HG03469 (cell line): ENCODE measurements around the gene PDE11A.

Experiments
- ATAC-seq: cut with Tn5 transposase; IDR thresholded peaks from one replicate; pipeline ENCODE4 v1.9.1; 2021; ENCODE audit warnings: mild to moderate bottlenecking, moderate library complexity, moderate number of reproducible peaks; ENCODE audit not compliant: unreplicated experiment

The PDE11A gene

DNA sequence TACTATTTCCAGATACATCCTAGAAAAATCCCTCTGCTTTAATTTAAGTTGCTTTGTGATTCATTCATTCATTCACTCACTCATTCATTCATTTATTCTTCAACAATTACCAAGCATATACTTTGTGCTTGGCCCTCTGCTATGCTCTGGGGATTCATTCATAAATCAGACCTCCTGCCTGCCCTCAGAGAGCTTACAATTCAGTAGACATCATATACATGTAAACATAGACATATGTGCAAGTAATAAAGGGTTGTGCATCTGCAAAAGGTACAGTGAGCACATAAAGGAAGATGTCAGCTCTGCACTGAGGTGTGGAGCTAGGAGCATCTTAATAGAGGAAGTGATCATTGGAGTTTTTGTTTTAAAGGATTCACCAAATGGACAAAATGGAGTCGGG lies 490.6 kb downstream of the PDE11A start:
- no peak for ATAC-seq

DNA sequence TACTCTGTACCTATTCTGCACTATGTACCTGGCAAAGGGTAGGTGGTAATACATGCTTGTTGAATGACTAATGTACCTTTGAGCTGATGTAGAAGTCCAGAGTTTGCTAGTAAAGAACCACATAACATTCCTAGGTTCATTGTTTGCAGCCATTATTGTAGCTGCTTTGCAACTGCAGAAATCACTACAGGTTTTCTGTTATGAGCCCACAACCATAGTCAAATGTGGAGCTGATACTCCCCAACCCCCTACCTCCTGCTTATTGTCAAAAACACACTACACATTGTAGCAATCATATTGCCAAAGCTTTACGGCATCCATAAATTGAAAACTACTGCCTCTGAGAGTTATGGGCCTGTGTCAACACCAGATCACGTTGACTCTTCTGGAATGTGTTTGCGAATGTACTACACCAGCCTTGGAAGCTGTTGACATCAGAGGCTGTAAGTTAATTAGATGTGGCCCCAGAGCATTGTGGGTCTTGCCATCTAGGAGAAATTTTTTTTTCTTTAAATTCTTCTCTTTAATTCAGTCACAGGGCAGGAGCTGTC lies 493.0 kb downstream of the PDE11A start:
- ATAC-seq = no peak

DNA sequence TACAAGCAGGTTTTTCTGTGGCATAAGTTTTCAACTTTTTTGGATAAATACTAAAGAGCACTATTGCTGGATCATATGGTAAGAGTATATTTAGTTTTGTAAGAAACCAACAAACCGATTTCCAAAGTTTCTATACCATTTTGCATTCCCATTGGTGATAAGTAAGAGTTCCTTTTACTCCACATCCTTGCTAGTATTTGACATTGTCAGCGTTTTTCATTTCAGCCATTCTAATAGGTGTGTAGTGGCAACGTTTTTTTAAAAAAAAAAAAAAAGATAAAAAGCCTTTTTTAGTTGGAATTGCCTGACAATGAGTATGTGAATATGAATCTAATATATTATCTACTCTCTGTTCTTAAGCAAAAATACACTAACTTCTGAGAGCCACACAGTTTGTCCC lies 494.1 kb downstream of the PDE11A start:
- no peak for ATAC-seq

DNA sequence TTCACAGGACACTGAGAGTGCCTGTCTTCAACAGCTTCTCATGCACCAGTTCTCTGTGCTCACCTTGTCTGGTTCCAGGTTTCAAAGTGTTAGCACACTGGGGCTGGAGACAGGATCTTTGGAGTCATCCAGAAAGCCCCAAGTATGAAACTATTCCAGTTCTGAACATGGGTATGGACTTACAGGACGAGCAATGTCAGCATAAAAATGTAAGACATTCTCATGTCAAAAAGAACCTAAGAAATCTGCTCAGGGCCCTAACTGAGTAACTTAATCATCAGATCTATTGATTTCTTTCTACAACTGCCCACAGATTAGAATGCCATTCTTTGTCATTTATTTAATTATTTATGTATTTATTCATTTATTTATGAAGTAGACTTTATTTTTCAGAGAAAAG lies 495.5 kb downstream of the PDE11A start:
- ATAC-seq = no peak

DNA sequence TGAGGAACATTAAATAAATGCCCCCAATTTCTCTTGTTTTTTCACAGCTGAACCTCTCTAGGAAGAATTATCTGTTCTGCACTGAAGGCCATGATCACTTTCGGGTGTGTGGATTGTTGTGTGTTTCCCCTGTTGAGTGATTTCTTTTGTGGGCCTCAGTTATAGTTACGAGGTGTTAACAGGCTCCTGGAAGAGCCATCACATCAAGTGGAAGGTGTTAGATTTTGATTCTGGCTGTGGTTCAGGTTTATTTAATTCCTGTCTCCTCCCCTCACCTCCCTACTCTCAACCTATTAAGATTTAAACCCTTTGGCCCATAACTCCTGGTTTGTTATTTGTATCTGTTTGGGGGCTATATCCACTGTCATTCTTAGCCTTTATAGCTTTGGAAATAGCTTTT lies 497.2 kb downstream of the PDE11A start:
- ATAC-seq = no peak

DNA sequence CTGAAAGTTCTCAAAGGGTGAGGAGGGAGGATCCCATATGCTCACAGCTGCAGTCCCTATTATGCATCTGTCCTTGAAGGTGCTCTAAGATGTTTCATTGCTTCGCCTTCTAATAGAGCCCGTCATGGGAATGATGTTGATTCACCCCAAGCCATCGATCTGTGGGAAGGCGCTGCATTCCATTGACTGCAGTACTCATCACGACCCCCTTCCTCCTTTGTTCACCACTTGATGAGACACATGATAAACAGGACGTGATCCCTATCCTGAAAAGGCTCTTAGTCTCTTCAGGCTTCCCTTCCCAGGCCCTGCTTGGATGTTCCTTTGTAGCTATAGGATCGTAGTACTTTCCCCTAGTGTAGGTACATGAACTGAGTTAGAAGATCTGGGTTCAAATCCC lies 498.2 kb downstream of the PDE11A start:
- ATAC-seq = no peak
